ENCODE results near the gene THSD4. TPM values are rescaled to one million over a fixed set of nuclear protein-coding genes. Genes with fewer than 3 reads are reported as not detected.

Gene THSD4
- total RNA-seq, 2 experiments from 2014 or later, result not detected

DNA sequence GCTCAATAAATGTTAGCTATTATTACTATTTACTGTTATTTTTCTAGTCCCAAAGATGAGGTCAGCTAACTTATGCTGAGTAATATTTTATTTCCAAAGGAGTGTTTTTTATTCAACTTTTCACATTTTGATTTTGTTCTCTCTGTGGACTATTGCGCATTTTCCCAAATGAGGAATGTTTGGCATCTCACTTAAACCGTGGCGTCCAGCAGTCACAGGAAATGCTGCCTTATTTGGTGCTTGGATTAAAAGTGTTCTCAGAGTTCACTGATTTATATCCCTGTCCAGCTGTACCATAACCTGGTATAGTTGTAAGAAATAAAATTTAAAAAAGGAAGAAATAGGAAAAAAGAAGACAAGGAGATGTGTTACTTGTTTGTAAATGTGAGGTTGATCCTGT is 166.8 kb downstream of the THSD4 start:
- CTCF ChIA-PET, result no interaction called here
- Histone ChIP-seq H3K4me1 (ENCODE audit: insufficient read depth, low read length) (no peaks in the 10 kb centered on the region), H3K36me3 (ENCODE audit: insufficient read depth, low read length) (no peaks in the 10 kb centered on the region), H3K9me3 (ENCODE audit: control insufficient read depth in 1 of 2, insufficient read depth in 1 of 2, low read length in 2 of 2) (peaks cover 0 to 5% of the 10 kb centered on the region in 2 experiments), H3K27ac (ENCODE audit: low read depth in 1 of 2, low read length in 2 of 2) (no peak overlapping the region), H3K4me3 (ENCODE audit: low read length) (no peak overlapping the region), H3K27me3 (ENCODE audit: control insufficient read depth in 1 of 2, insufficient read depth in 2 of 2, low read length in 2 of 2) (no peaks in the 10 kb centered on the region)
- no peaks in the 10 kb centered on the region for H3K9me3 Mint-ChIP-seq
- ATAC-seq (ENCODE audit: poor library complexity) (no peak), DNase-seq (no peak)
- intact Hi-C loops (cut with DNase I, micrococcal nuclease), result no loop called here
- no peak overlapping the region for H3K4me3 Mint-ChIP-seq
- no peak overlapping the region for H3K27ac Mint-ChIP-seq
- no peaks in the 10 kb centered on the region for H3K4me1 Mint-ChIP-seq (ENCODE audit: low read depth)
- TF ChIP-seq, protein P1, sequence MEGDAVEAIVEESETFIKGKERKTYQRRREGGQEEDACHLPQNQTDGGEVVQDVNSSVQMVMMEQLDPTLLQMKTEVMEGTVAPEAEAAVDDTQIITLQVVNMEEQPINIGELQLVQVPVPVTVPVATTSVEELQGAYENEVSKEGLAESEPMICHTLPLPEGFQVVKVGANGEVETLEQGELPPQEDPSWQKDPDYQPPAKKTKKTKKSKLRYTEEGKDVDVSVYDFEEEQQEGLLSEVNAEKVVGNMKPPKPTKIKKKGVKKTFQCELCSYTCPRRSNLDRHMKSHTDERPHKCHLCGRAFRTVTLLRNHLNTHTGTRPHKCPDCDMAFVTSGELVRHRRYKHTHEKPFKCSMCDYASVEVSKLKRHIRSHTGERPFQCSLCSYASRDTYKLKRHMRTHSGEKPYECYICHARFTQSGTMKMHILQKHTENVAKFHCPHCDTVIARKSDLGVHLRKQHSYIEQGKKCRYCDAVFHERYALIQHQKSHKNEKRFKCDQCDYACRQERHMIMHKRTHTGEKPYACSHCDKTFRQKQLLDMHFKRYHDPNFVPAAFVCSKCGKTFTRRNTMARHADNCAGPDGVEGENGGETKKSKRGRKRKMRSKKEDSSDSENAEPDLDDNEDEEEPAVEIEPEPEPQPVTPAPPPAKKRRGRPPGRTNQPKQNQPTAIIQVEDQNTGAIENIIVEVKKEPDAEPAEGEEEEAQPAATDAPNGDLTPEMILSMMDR (IDR thresholded peaks at IDR 0.05), result no peak
- POLR2A ChIA-PET, result no interaction called here
- peaks cover 26% of the 10 kb centered on the region for H3K27me3 Mint-ChIP-seq
- H3K36me3 Mint-ChIP-seq (ENCODE audit: low read depth), result no peaks in the 10 kb centered on the region

DNA sequence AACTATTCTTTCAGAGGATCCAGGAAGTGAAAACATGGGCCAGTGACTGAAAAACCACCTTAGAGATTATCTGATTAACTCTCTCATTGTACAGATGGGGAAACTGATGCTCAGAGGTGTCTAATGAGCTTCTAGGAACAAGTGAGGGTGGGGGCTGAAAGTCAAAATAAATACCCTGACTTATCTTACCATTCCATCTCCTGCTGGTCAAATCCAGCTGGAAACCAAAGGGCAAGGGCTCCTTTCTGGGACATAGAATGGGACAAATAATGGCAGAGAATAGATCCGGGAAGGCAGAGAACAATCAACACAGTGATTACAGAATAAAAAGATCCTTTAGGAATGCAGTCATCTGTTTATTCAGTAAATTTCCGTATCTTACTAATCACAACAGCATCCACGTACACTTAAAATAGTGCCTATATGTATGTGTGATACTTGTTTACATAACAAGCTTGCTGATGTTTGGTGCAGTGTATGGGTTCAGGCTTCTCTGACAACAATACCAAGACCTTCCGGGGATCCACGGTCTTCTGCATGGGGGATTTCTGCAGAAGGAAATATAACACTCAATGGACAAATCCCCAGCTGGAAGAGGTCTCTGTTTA is 173.2 kb downstream of the THSD4 start:
- Mint-ChIP-seq H3K4me3 (no peak overlapping the region), H3K9me3 (no peaks in the 10 kb centered on the region), H3K4me1 (ENCODE audit: low read depth) (peaks cover 16% of the 10 kb centered on the region), H3K36me3 (ENCODE audit: low read depth) (no peaks in the 10 kb centered on the region), H3K27me3 (peaks cover 30% of the 10 kb centered on the region), H3K27ac (no peak overlapping the region)
- intact Hi-C loops (cut with DNase I, micrococcal nuclease), result no loop called here
- no peaks in the 10 kb centered on the region for H3K27me3 ChIP-seq (ENCODE audit: control insufficient read depth in 1 of 2, insufficient read depth in 2 of 2, low read length in 2 of 2)
- DNase-seq, result no peak
- no peaks in the 10 kb centered on the region for H3K9me3 ChIP-seq (ENCODE audit: control insufficient read depth in 1 of 2, insufficient read depth in 1 of 2, low read length in 2 of 2)
- peaks cover 10% of the 10 kb centered on the region for H3K4me1 ChIP-seq (ENCODE audit: insufficient read depth, low read length)
- no peak overlapping the region for H3K27ac ChIP-seq (ENCODE audit: low read depth in 1 of 2, low read length in 2 of 2)
- H3K4me3 ChIP-seq (ENCODE audit: low read length), result no peak overlapping the region
- no peaks in the 10 kb centered on the region for H3K36me3 ChIP-seq (ENCODE audit: insufficient read depth, low read length)
- ChIA-PET CTCF (no interaction called here), POLR2A (no interaction called here)
- TF ChIP-seq, protein P1 (IDR thresholded peaks at IDR 0.05), result no peak
- ATAC-seq (ENCODE audit: poor library complexity), result no peak

DNA sequence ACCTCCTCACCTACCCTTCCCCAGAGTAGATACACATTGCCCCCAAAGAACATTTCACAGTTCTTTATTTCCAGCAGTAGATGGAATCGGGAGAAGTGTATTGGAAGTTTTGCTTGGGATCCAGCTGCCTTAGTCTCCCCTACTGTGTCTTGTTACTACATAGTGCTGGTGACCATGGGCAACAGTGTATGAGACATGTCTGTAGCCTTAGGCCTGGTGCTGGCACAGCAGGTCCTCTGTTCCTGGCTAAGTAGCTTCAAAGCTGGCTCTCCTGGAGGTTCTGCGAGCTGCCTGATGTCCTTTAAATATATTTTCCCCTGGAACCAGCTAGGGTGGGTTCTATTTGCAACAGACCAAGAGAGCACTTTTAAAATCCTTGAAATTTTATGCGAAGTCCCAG is 174.7 kb downstream of the THSD4 start:
- no peaks in the 10 kb centered on the region for H3K27me3 ChIP-seq (ENCODE audit: control insufficient read depth in 1 of 2, insufficient read depth in 2 of 2, low read length in 2 of 2)
- no peak overlapping the region for H3K27ac Mint-ChIP-seq
- intact Hi-C loops (cut with DNase I, micrococcal nuclease), result no loop called here

More for the DNA sequence above, 174.7 kb downstream of the THSD4 start:
- Mint-ChIP-seq H3K4me1 (ENCODE audit: low read depth) (peaks cover 16% of the 10 kb centered on the region), H3K4me3 (no peak overlapping the region), H3K27me3 (peaks cover 20% of the 10 kb centered on the region), H3K36me3 (ENCODE audit: low read depth) (no peaks in the 10 kb centered on the region), H3K9me3 (no peaks in the 10 kb centered on the region)
- Histone ChIP-seq H3K36me3 (ENCODE audit: insufficient read depth, low read length) (no peaks in the 10 kb centered on the region), H3K4me3 (ENCODE audit: low read length) (no peak overlapping the region), H3K27ac (ENCODE audit: low read depth in 1 of 2, low read length in 2 of 2) (no peak overlapping the region), H3K4me1 (ENCODE audit: insufficient read depth, low read length) (peaks cover 10% of the 10 kb centered on the region), H3K9me3 (ENCODE audit: control insufficient read depth in 1 of 2, insufficient read depth in 1 of 2, low read length in 2 of 2) (no peaks in the 10 kb centered on the region)
- no peak for ATAC-seq (ENCODE audit: poor library complexity)
- TF ChIP-seq, protein P1 (IDR thresholded peaks at IDR 0.05), result no peak
- no peak for DNase-seq
- ChIA-PET POLR2A (no interaction called here), CTCF (interaction anchor here (0.6 kb wide), 1 partner anchor 73 kb away, joined by 3 read pairs; no protein-coding TSS in a partner anchor)

Data from CD4-positive, alpha-beta T cell (primary cell).